Bronchial epithelial cell (primary cell): ENCODE measurements around the gene TBC1D4. TPM values are rescaled to one million over a fixed set of nuclear protein-coding genes. Genes with fewer than 3 reads are reported as not detected.
A peak's percentile ranks its signal among the peaks of the same experiment; 100 is the strongest.

Experiments used
- DNase-seq: peaks from one replicate; pipeline ENCODE4 v3.0.0-alpha.2; 2010; ENCODE audit warnings: low read depth
- FAIRE-seq: peaks from 2 replicates; lab custom pipeline; 2011; peaks lifted over from hg19 to GRCh38; lab: Jason Lieb, UNC
- H3K27me3 ChIP-seq: 2 replicates; pipeline ENCODE4 v1.5.1; 2011; ENCODE audit warnings: low read length; ENCODE audit not compliant: control insufficient read depth, insufficient read depth
- H3K36me3 ChIP-seq: 2 replicates; pipeline ENCODE4 v1.5.1; 2011; ENCODE audit warnings: low read length; ENCODE audit not compliant: control insufficient read depth, insufficient read depth
- H3K4me3 ChIP-seq: 2 replicates; pipeline ENCODE4 v1.5.1; 2011; ENCODE audit warnings: mild to moderate bottlenecking, low read depth, low read length, control low read depth
- total RNA-seq: library from RNA; depleted of rRNA; stranded (reverse); fragments of >200 nt; gene quantifications from 2 replicates; pipeline ENCODE4 v1.2.1, GENCODE V29; 2014
- TF ChIP-seq, protein P1 (sequence below): IDR thresholded peaks from 2 replicates; pipeline ENCODE4 v1.5.1; 2011; ENCODE audit warnings: mild to moderate bottlenecking, moderate library complexity, low read length, control low read depth, inconsistent platforms; ENCODE audit not compliant: insufficient read depth, severe bottlenecking

Gene TBC1D4
- total RNA-seq, 1 donor from 2014 or later: 10.3 TPM

DNA sequence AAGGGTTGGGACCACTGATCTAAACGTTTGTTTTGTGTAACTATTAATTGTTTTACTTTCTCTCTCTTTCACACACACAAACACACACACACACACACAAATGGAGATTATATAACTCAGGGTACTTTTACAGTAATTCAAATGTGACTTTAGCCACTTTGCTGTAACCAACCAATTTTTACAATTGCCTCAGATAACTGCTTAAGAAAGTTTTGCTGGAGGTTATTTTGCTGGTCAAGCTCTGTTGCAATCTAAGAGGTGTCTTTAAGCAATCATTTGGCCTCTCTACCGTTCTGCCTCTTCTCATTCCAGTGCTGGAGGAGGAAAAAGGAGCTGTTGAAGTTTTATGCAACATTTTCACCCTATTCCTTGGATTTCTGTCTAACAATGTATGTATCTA is 63.0 kb downstream of the TBC1D4 start:
- H3K4me3 ChIP-seq: no peak overlapping the region
- FAIRE-seq (no peak), DNase-seq (no peak)
- H3K27me3 ChIP-seq: no peaks in the 10 kb centered on the region
- no peaks in the 10 kb centered on the region for H3K36me3 ChIP-seq
- TF ChIP-seq, protein P1, sequence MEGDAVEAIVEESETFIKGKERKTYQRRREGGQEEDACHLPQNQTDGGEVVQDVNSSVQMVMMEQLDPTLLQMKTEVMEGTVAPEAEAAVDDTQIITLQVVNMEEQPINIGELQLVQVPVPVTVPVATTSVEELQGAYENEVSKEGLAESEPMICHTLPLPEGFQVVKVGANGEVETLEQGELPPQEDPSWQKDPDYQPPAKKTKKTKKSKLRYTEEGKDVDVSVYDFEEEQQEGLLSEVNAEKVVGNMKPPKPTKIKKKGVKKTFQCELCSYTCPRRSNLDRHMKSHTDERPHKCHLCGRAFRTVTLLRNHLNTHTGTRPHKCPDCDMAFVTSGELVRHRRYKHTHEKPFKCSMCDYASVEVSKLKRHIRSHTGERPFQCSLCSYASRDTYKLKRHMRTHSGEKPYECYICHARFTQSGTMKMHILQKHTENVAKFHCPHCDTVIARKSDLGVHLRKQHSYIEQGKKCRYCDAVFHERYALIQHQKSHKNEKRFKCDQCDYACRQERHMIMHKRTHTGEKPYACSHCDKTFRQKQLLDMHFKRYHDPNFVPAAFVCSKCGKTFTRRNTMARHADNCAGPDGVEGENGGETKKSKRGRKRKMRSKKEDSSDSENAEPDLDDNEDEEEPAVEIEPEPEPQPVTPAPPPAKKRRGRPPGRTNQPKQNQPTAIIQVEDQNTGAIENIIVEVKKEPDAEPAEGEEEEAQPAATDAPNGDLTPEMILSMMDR: no peak

DNA sequence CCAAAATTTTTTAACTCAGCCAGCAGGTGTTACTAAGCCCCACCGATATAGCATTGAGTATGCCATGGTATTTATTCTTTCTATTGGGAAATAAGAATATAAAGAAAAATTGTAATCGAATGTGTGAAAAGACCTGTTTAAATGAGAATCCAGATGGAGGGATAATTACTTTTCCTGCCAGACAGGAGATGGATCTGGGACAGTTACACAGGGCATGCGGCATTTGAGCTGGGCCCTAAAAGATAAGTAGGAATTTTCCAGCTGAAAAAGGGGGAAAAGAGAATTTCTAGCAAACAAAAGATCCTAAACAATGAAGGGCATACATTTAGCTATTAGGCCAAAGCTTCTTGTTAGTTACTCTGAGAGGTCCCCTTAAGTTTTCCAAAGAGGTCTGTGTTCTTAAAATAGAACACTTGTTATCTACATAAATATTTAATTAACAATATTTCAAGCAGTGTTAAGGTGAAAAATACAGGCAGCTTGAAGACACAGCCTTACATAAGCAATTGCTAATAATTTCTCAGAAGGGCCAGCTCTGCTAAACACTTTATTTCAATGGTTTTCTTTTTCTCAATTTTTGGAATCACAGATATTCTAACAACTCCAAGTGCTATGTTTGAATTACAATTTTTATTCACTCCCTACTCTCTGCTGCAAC is 63.7 kb downstream of the TBC1D4 start:
- TF ChIP-seq, protein P1: no peak
- DNase-seq: no peak
- Histone ChIP-seq H3K36me3 (no peaks in the 10 kb centered on the region), H3K4me3 (no peak overlapping the region), H3K27me3 (no peaks in the 10 kb centered on the region)
- FAIRE-seq: no peak

DNA sequence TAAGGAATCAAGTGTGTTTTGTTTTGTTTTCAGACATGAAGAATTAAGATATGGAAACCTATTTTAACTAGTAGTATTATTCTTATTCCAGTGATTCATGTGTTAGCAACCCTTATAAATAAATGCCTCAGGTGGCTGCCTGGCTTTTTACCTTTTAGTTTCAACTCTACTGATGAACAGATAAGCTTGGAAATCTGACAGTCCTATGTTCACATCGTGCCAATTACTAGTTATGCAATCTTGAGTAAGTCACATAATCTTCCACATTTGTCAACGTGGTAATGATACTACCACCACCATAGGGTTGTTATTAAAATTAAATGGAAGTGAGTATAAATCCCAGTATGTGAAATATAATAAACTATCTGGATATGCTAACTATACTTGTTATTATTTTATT is 64.3 kb downstream of the TBC1D4 start:
- Histone ChIP-seq H3K27me3 (no peaks in the 10 kb centered on the region), H3K36me3 (no peaks in the 10 kb centered on the region), H3K4me3 (no peak overlapping the region)
- no peak for FAIRE-seq
- TF ChIP-seq, protein P1: no peak
- DNase-seq: peak; percentile 29

DNA sequence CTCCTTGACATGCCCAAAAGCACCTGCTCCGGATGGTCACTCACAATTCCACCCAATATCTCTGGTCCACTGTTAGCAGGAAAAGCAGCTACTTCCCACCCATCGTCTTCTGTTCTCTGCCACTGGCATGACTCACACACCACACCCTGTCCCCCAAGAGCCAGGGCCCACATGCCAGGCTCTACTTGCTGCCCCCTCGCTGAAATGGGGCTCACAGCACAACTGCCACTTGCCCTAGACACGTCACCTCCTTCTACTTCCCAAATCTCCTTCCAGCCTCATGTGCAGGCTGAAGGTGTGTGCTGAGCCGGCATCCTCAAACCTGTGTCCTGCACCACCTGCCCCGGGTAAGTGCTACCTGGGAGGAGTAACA is 65.0 kb downstream of the TBC1D4 start:
- H3K27me3 ChIP-seq: no peaks in the 10 kb centered on the region
- FAIRE-seq (no peak), DNase-seq (no peak)
- TF ChIP-seq, protein P1: no peak
- H3K36me3 ChIP-seq: no peaks in the 10 kb centered on the region
- H3K4me3 ChIP-seq: no peak overlapping the region

DNA sequence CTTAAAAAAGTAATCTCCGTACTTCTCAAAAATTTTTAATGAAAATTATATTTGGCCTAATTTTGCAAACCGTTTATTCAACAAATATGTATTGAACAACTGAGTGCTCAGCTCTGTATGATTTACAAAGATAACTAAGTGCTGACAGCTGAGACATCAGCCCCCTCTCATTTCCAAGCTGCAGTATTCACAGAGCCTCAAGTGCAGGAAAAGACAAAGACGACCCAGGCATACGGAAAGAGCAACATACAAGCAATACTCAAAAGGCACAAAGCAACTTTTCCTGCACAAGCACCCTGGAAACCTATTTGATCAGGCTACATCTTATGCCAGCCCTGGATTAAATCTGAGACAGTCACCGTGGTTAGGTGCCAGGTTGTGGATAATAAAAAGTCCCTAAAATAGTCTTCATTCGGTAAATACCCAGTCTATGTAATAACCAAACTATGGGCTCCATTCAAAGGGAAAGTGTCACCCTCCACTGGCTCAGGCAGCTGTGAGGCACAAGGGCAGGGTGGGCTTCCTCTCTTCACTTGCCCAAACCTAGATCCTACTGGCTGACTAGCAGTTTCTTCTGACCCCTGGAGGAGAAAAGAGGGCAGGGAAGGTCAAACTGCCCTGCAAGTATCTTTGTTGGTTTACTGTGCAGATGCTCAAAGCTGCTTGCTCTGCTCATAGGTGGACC is 65.5 kb downstream of the TBC1D4 start:
- Histone ChIP-seq H3K36me3 (no peaks in the 10 kb centered on the region), H3K4me3 (no peak overlapping the region), H3K27me3 (no peaks in the 10 kb centered on the region)
- no peak for FAIRE-seq
- no peak for DNase-seq
- TF ChIP-seq, protein P1: no peak
